ENCODE data around the gene RPUSD3. TPM values are rescaled to one million over a fixed set of nuclear protein-coding genes. Genes with fewer than 3 reads are reported as not detected.

RPUSD3 gene
- total and polyA plus RNA-seq, 2 of the 4 experiments (the other 2 are of a cell fraction): 30.3 to 49.4 TPM

DNA sequence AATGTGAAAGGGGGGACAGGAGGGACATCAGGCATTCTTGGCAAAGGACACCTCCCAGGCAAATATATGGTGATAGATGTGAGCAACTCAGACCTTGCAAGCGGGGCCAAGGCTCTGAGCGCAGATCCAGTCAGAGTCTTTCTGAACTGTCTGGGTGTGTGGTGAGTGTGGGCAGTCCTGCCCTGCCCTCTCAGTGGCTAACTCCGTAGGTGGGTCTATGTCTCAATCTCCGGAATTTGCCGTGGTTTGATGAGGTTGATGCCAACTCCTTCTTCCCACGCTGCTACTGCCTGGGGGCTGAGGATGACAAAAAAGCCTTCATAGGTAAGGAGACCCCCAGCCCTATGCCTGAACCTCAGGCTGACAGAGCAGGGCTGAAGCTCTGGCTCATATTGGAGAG, 26.4 kb downstream of the RPUSD3 start:
- Histone ChIP-seq H3K4me1 (ENCODE audit: control insufficient read depth, insufficient read depth, low read length) (no peaks in the 10 kb centered on the region), H3K18ac (ENCODE audit: low read depth, low read length) (no peak overlapping the region), H2AK5ac (ENCODE audit: low read depth, low read length) (no peak overlapping the region), H4K20me1 (ENCODE audit: insufficient read depth, low read length) (no peaks in the 10 kb centered on the region; the same call in 1 of the 2 replicates), H3K27ac (ENCODE audit: insufficient read depth, low read length) (no peak overlapping the region), H2AFZ (replicated peaks; ENCODE audit: low read length, poor library complexity) (no peak overlapping the region), H4K91ac (ENCODE audit: insufficient read depth, low read depth, low read length) (no peak overlapping the region), H3K4ac (ENCODE audit: low read depth, low read length) (no peak overlapping the region), H3K14ac (replicated peaks; ENCODE audit: low read depth, low read length) (no peak overlapping the region), H3K9me1 (ENCODE audit: insufficient read depth, low read length) (peaks cover 11% of the 10 kb centered on the region), H3K23ac (ENCODE audit: low read depth, low read length) (no peak overlapping the region), H3K27me3 (ENCODE audit: control insufficient read depth, insufficient read depth, low read length) (no peaks in the 10 kb centered on the region), H3K9me3 (ENCODE audit: control insufficient read depth, insufficient read depth, low read length) (no peaks in the 10 kb centered on the region), H3K4me3 (ENCODE audit: insufficient read depth, low read depth, low read length) (no peak overlapping the region), H3K79me1 (ENCODE audit: low read depth in 1 of 2, low read length in 2 of 2) (no peaks in the 10 kb centered on the region), H2BK5ac (ENCODE audit: low read depth, low read length, poor library complexity, severe bottlenecking) (no peak overlapping the region), H4K8ac (ENCODE audit: low read depth in 2 of 2, low read length in 2 of 2) (no peak overlapping the region), H2BK15ac (ENCODE audit: low read depth, low read length) (no peak overlapping the region), H3K56ac (ENCODE audit: extremely low read depth, insufficient read depth, low read length) (no peak overlapping the region), H3K36me3 (ENCODE audit: control insufficient read depth, insufficient read depth, low read length) (peaks cover 9% of the 10 kb centered on the region), H4K5ac (ENCODE audit: low read depth, low read length) (no peak overlapping the region), H2BK120ac (ENCODE audit: low read depth, low read length) (no peak overlapping the region), H3K4me2 (ENCODE audit: low read depth, low read length) (no peak overlapping the region), H2AK9ac (replicated peaks; ENCODE audit: low read depth, low read length, poor library complexity) (no peak overlapping the region), H3K9ac (ENCODE audit: low read depth, low read length) (no peak overlapping the region), H2BK20ac (ENCODE audit: low read depth, low read length) (no peak overlapping the region)
- dilution Hi-C loops (cut with HindIII; ENCODE audit: low sequenced_read_pairs, unreplicated experiment): no loop called here
- no CpG with 5 or more reads among the region's 6 CpGs for WGBS, 2 experiments (ENCODE audit: extremely low coverage in 2 of 2, insufficient read length in 1 of 2)
- TF ChIP-seq FOS (IDR thresholded peaks at IDR 0.05; ENCODE audit: low read depth, low read length) (no peak), CEBPB (IDR thresholded peaks at IDR 0.05; ENCODE audit: low read depth, low read length) (no peak), RFX5 (IDR thresholded peaks at IDR 0.05; ENCODE audit: low read depth, low read length) (no peak), CHD1 (IDR thresholded peaks at IDR 0.05; ENCODE audit: low read depth, low read length) (no peak), MXI1 (IDR thresholded peaks at IDR 0.05; ENCODE audit: borderline replicate concordance, low read depth, low read length) (no peak), RCOR1 (IDR thresholded peaks at IDR 0.05; ENCODE audit: insufficient replicate concordance, low read length) (no peak), RAD21 (IDR thresholded peaks at IDR 0.05; ENCODE audit: low read length) (no peak), NFE2L2 (IDR thresholded peaks at IDR 0.05; ENCODE audit: low read depth, low read length) (no peak), BHLHE40 (IDR thresholded peaks at IDR 0.05; ENCODE audit: low read depth, low read length) (no peak), MAFK (IDR thresholded peaks at IDR 0.05; ENCODE audit: low read depth, low read length) (no peak), MAZ (IDR thresholded peaks at IDR 0.05; ENCODE audit: borderline replicate concordance, low read depth, low read length) (no peak), POLR2A (IDR thresholded peaks at IDR 0.05; ENCODE audit: low read depth, low read length) (no peak), SMC3 (IDR thresholded peaks at IDR 0.05; ENCODE audit: low read depth, low read length) (no peak)
- TF ChIP-seq, protein P1, sequence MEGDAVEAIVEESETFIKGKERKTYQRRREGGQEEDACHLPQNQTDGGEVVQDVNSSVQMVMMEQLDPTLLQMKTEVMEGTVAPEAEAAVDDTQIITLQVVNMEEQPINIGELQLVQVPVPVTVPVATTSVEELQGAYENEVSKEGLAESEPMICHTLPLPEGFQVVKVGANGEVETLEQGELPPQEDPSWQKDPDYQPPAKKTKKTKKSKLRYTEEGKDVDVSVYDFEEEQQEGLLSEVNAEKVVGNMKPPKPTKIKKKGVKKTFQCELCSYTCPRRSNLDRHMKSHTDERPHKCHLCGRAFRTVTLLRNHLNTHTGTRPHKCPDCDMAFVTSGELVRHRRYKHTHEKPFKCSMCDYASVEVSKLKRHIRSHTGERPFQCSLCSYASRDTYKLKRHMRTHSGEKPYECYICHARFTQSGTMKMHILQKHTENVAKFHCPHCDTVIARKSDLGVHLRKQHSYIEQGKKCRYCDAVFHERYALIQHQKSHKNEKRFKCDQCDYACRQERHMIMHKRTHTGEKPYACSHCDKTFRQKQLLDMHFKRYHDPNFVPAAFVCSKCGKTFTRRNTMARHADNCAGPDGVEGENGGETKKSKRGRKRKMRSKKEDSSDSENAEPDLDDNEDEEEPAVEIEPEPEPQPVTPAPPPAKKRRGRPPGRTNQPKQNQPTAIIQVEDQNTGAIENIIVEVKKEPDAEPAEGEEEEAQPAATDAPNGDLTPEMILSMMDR (conservative IDR thresholded peaks at IDR 0.05; ENCODE audit: low read depth, low read length): no peak
- TF ChIP-seq, protein P2, sequence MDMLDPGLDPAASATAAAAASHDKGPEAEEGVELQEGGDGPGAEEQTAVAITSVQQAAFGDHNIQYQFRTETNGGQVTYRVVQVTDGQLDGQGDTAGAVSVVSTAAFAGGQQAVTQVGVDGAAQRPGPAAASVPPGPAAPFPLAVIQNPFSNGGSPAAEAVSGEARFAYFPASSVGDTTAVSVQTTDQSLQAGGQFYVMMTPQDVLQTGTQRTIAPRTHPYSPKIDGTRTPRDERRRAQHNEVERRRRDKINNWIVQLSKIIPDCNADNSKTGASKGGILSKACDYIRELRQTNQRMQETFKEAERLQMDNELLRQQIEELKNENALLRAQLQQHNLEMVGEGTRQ (IDR thresholded peaks at IDR 0.05; ENCODE audit: low read depth, low read length): no peak
- TF ChIP-seq, protein P3, sequence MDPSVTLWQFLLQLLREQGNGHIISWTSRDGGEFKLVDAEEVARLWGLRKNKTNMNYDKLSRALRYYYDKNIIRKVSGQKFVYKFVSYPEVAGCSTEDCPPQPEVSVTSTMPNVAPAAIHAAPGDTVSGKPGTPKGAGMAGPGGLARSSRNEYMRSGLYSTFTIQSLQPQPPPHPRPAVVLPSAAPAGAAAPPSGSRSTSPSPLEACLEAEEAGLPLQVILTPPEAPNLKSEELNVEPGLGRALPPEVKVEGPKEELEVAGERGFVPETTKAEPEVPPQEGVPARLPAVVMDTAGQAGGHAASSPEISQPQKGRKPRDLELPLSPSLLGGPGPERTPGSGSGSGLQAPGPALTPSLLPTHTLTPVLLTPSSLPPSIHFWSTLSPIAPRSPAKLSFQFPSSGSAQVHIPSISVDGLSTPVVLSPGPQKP (IDR thresholded peaks at IDR 0.05; ENCODE audit: borderline replicate concordance, low read depth, low read length): no peak
- intact Hi-C loops (cut with micrococcal nuclease): no loop called here
- ChIA-PET CTCF (no interaction called here), POLR2A (ENCODE audit: unreplicated experiment) (no interaction called here)
- no peak for DNase-seq
- BruUV-seq (replicated peaks): no TSS peak
- ATAC-seq (ENCODE audit: low read depth): no peak
- in situ Hi-C loops (cut with MboI; ENCODE audit: low sequenced_read_pairs): no loop called here
